ENCODE measurements around the gene MYBPHL.

GRCh38 chr1:109273570-109274288, 33.1 kb downstream of the MYBPHL start:
- no peak for TF ChIP-seq EZH2 (IDR thresholded peaks at IDR 0.05; ENCODE audit: low read length, unreplicated experiment)
- TF ChIP-seq, protein P1, sequence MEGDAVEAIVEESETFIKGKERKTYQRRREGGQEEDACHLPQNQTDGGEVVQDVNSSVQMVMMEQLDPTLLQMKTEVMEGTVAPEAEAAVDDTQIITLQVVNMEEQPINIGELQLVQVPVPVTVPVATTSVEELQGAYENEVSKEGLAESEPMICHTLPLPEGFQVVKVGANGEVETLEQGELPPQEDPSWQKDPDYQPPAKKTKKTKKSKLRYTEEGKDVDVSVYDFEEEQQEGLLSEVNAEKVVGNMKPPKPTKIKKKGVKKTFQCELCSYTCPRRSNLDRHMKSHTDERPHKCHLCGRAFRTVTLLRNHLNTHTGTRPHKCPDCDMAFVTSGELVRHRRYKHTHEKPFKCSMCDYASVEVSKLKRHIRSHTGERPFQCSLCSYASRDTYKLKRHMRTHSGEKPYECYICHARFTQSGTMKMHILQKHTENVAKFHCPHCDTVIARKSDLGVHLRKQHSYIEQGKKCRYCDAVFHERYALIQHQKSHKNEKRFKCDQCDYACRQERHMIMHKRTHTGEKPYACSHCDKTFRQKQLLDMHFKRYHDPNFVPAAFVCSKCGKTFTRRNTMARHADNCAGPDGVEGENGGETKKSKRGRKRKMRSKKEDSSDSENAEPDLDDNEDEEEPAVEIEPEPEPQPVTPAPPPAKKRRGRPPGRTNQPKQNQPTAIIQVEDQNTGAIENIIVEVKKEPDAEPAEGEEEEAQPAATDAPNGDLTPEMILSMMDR (conservative IDR thresholded peaks at IDR 0.05; ENCODE audit: low read depth, low read length): no peak

Measured in PC-3 (cell line).